ENCODE results near the gene AK8. TPM values are rescaled to one million over a fixed set of nuclear protein-coding genes. Genes with fewer than 3 reads are reported as not detected.
A peak's percentile ranks its signal among the peaks of the same experiment; 100 is the strongest.

AK8 gene
- total and polyA plus RNA-seq, 2 donors from 2014 or later, result 6.2 to 6.3 TPM

DNA sequence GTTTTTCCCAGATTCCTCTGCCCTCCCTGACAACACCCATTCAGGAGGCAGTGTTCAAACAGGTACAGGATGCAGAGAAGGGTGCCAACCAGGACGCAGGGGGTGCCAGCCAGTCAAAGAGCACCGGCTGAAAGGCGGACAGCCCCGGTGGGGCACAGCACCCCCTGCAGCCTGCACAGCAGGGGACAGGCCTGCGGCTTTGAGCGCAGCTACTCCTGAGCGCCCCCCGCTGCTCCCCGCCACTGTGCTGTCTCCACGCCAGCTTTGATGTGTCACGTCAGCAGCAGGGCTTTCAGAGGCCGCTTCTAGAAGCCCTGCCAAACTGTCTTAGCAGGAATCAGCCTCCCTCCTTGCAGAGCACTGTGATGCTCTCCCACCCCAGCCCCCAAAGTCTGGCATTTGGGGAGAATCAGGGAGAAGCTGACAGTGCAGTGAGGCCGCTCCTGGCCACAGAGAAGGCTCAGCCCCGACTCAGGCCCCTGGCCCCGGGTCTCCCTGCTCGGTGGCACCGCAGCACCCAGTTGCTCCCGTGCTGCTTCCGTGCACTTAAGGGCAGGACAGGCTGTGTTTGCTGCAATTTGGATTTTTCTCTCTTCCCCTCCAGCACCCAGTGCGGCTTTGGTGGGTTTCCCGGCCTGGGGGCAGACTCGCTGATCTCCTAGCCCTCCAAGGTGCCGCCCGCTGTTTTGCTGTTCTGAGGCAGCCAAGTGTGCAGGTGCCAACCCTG lies 20.3 kb downstream of the AK8 start:
- DNase-seq, result peak in 1 of 5 donors; percentile 46
- Histone ChIP-seq H3K9ac (ENCODE audit: low read length in 3 of 3) (no peak overlapping the region), H3K9me3 (ENCODE audit: control insufficient read depth in 2 of 3, insufficient read depth in 1 of 3, low read length in 3 of 3) (no peaks in the 10 kb centered on the region), H3K4me3 (ENCODE audit: low read length in 3 of 3) (no peak overlapping the region), H3K27ac (ENCODE audit: low read depth in 2 of 2, low read length in 2 of 2) (no peak overlapping the region), H3K4me1 (ENCODE audit: control insufficient read depth in 2 of 3, insufficient read depth in 2 of 3, low read depth in 1 of 3, low read length in 3 of 3) (no peaks in the 10 kb centered on the region), H3K27me3 (ENCODE audit: control insufficient read depth, insufficient read depth, low read length) (no peaks in the 10 kb centered on the region), H3K36me3 (ENCODE audit: control insufficient read depth in 2 of 3, insufficient read depth in 3 of 3, low read length in 3 of 3) (no peaks in the 10 kb centered on the region)
- no peak for FAIRE-seq
- TF ChIP-seq, protein P1, sequence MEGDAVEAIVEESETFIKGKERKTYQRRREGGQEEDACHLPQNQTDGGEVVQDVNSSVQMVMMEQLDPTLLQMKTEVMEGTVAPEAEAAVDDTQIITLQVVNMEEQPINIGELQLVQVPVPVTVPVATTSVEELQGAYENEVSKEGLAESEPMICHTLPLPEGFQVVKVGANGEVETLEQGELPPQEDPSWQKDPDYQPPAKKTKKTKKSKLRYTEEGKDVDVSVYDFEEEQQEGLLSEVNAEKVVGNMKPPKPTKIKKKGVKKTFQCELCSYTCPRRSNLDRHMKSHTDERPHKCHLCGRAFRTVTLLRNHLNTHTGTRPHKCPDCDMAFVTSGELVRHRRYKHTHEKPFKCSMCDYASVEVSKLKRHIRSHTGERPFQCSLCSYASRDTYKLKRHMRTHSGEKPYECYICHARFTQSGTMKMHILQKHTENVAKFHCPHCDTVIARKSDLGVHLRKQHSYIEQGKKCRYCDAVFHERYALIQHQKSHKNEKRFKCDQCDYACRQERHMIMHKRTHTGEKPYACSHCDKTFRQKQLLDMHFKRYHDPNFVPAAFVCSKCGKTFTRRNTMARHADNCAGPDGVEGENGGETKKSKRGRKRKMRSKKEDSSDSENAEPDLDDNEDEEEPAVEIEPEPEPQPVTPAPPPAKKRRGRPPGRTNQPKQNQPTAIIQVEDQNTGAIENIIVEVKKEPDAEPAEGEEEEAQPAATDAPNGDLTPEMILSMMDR (IDR thresholded peaks at IDR 0.05; ENCODE audit: borderline replicate concordance, extremely low read depth, insufficient read depth), result no peak
- intact Hi-C loops (cut with DNase I), result no loop called here

DNA sequence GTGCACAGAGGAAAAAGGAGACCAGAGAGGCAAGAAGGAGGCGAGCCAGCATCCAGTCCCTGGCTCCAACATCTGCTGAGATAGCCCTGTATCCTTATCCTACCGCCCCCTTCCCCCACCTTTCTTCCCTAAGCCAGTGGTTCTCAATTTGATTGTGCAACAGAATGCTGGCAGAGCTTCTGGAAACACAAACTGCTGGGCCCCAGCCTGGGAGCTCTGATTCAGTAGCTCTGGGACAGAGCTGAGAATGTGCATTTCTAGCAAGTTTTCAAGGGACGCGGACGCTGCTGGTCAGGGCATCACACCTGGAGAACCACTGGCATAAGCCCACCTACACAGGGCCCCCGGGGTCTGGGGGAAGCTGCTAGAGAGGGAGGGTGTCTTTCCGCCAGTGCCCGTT lies 21.1 kb downstream of the AK8 start:
- Histone ChIP-seq H3K9me3 (ENCODE audit: control insufficient read depth in 2 of 3, insufficient read depth in 1 of 3, low read length in 3 of 3) (no peaks in the 10 kb centered on the region), H3K4me3 (ENCODE audit: low read length in 3 of 3) (no peak overlapping the region), H3K27ac (ENCODE audit: low read depth in 2 of 2, low read length in 2 of 2) (no peak overlapping the region), H3K4me1 (ENCODE audit: control insufficient read depth in 2 of 3, insufficient read depth in 2 of 3, low read depth in 1 of 3, low read length in 3 of 3) (no peaks in the 10 kb centered on the region), H3K27me3 (ENCODE audit: control insufficient read depth, insufficient read depth, low read length) (no peaks in the 10 kb centered on the region), H3K9ac (ENCODE audit: low read length in 3 of 3) (no peak overlapping the region), H3K36me3 (ENCODE audit: control insufficient read depth in 2 of 3, insufficient read depth in 3 of 3, low read length in 3 of 3) (no peaks in the 10 kb centered on the region)
- intact Hi-C loops (cut with DNase I), result no loop called here
- FAIRE-seq, result no peak
- no peak for DNase-seq
- TF ChIP-seq, protein P1 (IDR thresholded peaks at IDR 0.05; ENCODE audit: borderline replicate concordance, extremely low read depth, insufficient read depth), result no peak

DNA sequence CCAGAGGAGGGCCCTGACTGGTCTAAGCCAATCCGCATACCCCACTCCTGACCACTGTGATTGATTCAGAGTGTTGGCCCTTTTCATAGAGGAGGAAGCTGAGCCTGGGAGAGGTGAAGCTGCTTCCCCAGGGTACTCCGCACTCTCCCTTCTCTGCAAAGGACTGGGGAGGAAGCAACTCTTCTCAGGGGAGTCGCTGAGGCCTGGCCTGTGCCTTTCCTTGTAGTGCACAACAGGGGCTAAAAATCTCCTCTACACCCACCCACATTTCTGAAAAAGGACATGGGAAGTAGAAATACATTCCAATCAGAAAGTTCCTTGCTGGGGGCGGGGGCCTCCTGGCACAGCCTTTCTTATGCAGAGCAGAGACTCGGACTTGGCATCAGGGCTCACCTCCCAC lies 22.2 kb downstream of the AK8 start:
- intact Hi-C loops (cut with DNase I), result no loop called here
- H3K27ac ChIP-seq (ENCODE audit: low read depth in 2 of 2, low read length in 2 of 2), result no peak overlapping the region
- FAIRE-seq (no peak), DNase-seq (no peak)
- H3K27me3 ChIP-seq (ENCODE audit: control insufficient read depth, insufficient read depth, low read length), result no peaks in the 10 kb centered on the region
- H3K4me1 ChIP-seq (ENCODE audit: control insufficient read depth in 2 of 3, insufficient read depth in 2 of 3, low read depth in 1 of 3, low read length in 3 of 3), result no peaks in the 10 kb centered on the region
- TF ChIP-seq, protein P1 (IDR thresholded peaks at IDR 0.05; ENCODE audit: borderline replicate concordance, extremely low read depth, insufficient read depth), result no peak
- H3K36me3 ChIP-seq (ENCODE audit: control insufficient read depth in 2 of 3, insufficient read depth in 3 of 3, low read length in 3 of 3), result no peaks in the 10 kb centered on the region
- no peak overlapping the region for H3K4me3 ChIP-seq (ENCODE audit: low read length in 3 of 3)
- no peak overlapping the region for H3K9ac ChIP-seq (ENCODE audit: low read length in 3 of 3)
- H3K9me3 ChIP-seq (ENCODE audit: control insufficient read depth in 2 of 3, insufficient read depth in 1 of 3, low read length in 3 of 3), result no peaks in the 10 kb centered on the region

GRCh38 chr9:132854832-132855231 lies 23.3 kb downstream of the AK8 start:
- no peaks in the 10 kb centered on the region for H3K36me3 ChIP-seq (ENCODE audit: control insufficient read depth in 2 of 3, insufficient read depth in 3 of 3, low read length in 3 of 3)
- no peak overlapping the region for H3K4me3 ChIP-seq (ENCODE audit: low read length in 3 of 3)
- no peaks in the 10 kb centered on the region for H3K9me3 ChIP-seq (ENCODE audit: control insufficient read depth in 2 of 3, insufficient read depth in 1 of 3, low read length in 3 of 3)
- DNase-seq (no peak), FAIRE-seq (no peak)
- H3K4me1 ChIP-seq (ENCODE audit: control insufficient read depth in 2 of 3, insufficient read depth in 2 of 3, low read depth in 1 of 3, low read length in 3 of 3), result no peaks in the 10 kb centered on the region
- H3K27ac ChIP-seq (ENCODE audit: low read depth in 2 of 2, low read length in 2 of 2), result no peak overlapping the region
- TF ChIP-seq, protein P1 (IDR thresholded peaks at IDR 0.05; ENCODE audit: borderline replicate concordance, extremely low read depth, insufficient read depth), result no peak
- H3K9ac ChIP-seq (ENCODE audit: low read length in 3 of 3), result no peak overlapping the region
- intact Hi-C loops (cut with DNase I), result no loop called here
- no peaks in the 10 kb centered on the region for H3K27me3 ChIP-seq (ENCODE audit: control insufficient read depth, insufficient read depth, low read length)
